Natural killer cell (primary cell): ENCODE measurements around the gene PIK3R4. TPM values are rescaled to one million over a fixed set of nuclear protein-coding genes. Genes with fewer than 3 reads are reported as not detected.

ENCODE experiments used
- ATAC-seq, 3 donors: fragments of 150-1000 bp in 2 of 3; fragments of 200-7000 bp in 1 of 3; cut with Tn5 transposase; 1 replicate in 1 of 3; 2 replicates in 2 of 3; pipeline ENCODE4 v1.10.0; 2021; ENCODE audit warnings: mild to moderate bottlenecking in 2 of 3, moderate library complexity in 2 of 3
- DNase-seq, 2 donors: peaks; one replicate each; pipeline versions ENCODE4 v3.0.0 to v3.0.0-alpha.2; 2013 to 2021; ENCODE audit warnings: mixed read lengths in 1 of 2
- H3K27ac ChIP-seq: one replicate; pipeline ENCODE4 v1.5.1; 2013; ENCODE audit warnings: mild to moderate bottlenecking, low read length
- H3K27me3 ChIP-seq: one replicate; pipeline ENCODE4 v1.6.1; 2013; ENCODE audit warnings: low read length; ENCODE audit not compliant: control insufficient read depth, insufficient read depth
- H3K36me3 ChIP-seq: one replicate; pipeline ENCODE4 v1.6.1; 2013; ENCODE audit warnings: low read length; ENCODE audit not compliant: control insufficient read depth, insufficient read depth
- H3K4me1 ChIP-seq: one replicate; pipeline ENCODE4 v1.6.1; 2013; ENCODE audit warnings: low read length; ENCODE audit not compliant: control insufficient read depth, insufficient read depth
- H3K4me3 ChIP-seq: one replicate; pipeline ENCODE4 v1.5.1; 2013; ENCODE audit warnings: low read length
- H3K9me3 ChIP-seq: one replicate; pipeline ENCODE4 v1.6.1; 2013; ENCODE audit warnings: low read length; ENCODE audit not compliant: control insufficient read depth, insufficient read depth
- H3K27ac Mint-ChIP-seq, 2 donors: one replicate each; pipeline ENCODE4 v1.8.0; 2022; ENCODE audit warnings: mild to moderate bottlenecking in 2 of 2, mixed read lengths in 2 of 2, moderate library complexity in 1 of 2
- H3K27me3 Mint-ChIP-seq, 2 donors: one replicate each; pipeline ENCODE4 v1.8.0; 2022; ENCODE audit warnings: low read depth in 2 of 2, mixed read lengths in 2 of 2
- H3K36me3 Mint-ChIP-seq: one replicate; pipeline ENCODE4 v1.8.0; 2022; ENCODE audit warnings: mixed read lengths
- H3K4me1 Mint-ChIP-seq, 2 donors: one replicate each; pipeline ENCODE4 v1.8.0; 2022; ENCODE audit warnings: mixed read lengths in 2 of 2
- H3K4me3 Mint-ChIP-seq: one replicate; pipeline ENCODE4 v1.8.0; 2022; ENCODE audit warnings: mild to moderate bottlenecking, moderate library complexity, mixed read lengths
- H3K9me3 Mint-ChIP-seq, 2 donors: one replicate each; pipeline ENCODE4 v1.8.0; 2022; ENCODE audit warnings: mixed read lengths in 2 of 2
- CTCF ChIP-seq: fragments of 200-600 bp; IDR thresholded peaks from one replicate; pipeline ENCODE4 v1.8.0; 2022; ENCODE audit warnings: antibody characterized with exemption
- WGBS: methylation state at CpG from one replicate; pipeline ENCODE4 v1.1.7; 2013; ENCODE audit warnings: missing lambda C conversion rate; ENCODE audit not compliant: insufficient coverage; 5-methylcytosine and 5-hydroxymethylcytosine counted together
- intact Hi-C: fragments of 100-400 bp; cut with micrococcal nuclease; formaldehyde crosslinking; loops from one replicate; pipeline ENCODE4 v1.14.2; 2022
- total RNA-seq, 4 donors: library from RNA; stranded (reverse); fragments of 120-200 nt in 1 of 4; gene quantifications; one replicate each; pipeline versions ENCODE4 v1.2.3 to v1.2.4, GENCODE V29; 2013 to 2022

PIK3R4 gene
- total RNA-seq, 3 donors from 2014 or later (not counting 1 experiment from before 2014, with no cell fraction given) = 14.3 to 20.8 (median 17.0) TPM

GRCh38 chr3:130662501-130662996 lies 84.1 kb downstream of the PIK3R4 start:
- Mint-ChIP-seq H3K27ac (no peak overlapping the region), H3K36me3 (no peaks in the 10 kb centered on the region), H3K4me1 (peaks cover 6 to 11% of the 10 kb centered on the region in 2 donors), H3K27me3 (no peaks in the 10 kb centered on the region), H3K4me3 (no peak overlapping the region), H3K9me3 (no peaks in the 10 kb centered on the region)
- DNase-seq (no peak), ATAC-seq (no peak)
- intact Hi-C loops = no loop called here
- Histone ChIP-seq H3K27me3 (no peaks in the 10 kb centered on the region), H3K36me3 (no peaks in the 10 kb centered on the region), H3K9me3 (no peaks in the 10 kb centered on the region), H3K4me1 (no peaks in the 10 kb centered on the region), H3K4me3 (no peak overlapping the region), H3K27ac (no peak overlapping the region)
- TF ChIP-seq CTCF = no peak
- WGBS = 82% methylated on average over 1 of the region's 1 CpG

- H3K4me3 Mint-ChIP-seq = no peak overlapping the region
- no peak overlapping the region for H3K4me3 ChIP-seq
- H3K27ac Mint-ChIP-seq = no peak overlapping the region
- H3K27me3 ChIP-seq = no peaks in the 10 kb centered on the region
- no peak for ATAC-seq
- peaks cover 6 to 11% of the 10 kb centered on the region in 2 donors for H3K4me1 Mint-ChIP-seq
- H3K9me3 Mint-ChIP-seq = no peaks in the 10 kb centered on the region
- no peaks in the 10 kb centered on the region for H3K9me3 ChIP-seq
- H3K4me1 ChIP-seq = no peaks in the 10 kb centered on the region
- intact Hi-C loops = no loop called here
- no peak for DNase-seq
- TF ChIP-seq CTCF = no peak
- no peaks in the 10 kb centered on the region for H3K27me3 Mint-ChIP-seq
- H3K36me3 Mint-ChIP-seq = no peaks in the 10 kb centered on the region
- no peaks in the 10 kb centered on the region for H3K36me3 ChIP-seq
- WGBS = 95% methylated on average over 7 of the region's 7 CpGs
- no peak overlapping the region for H3K27ac ChIP-seq
These were observed 85.3 kb downstream of the PIK3R4 start for GRCh38 chr3:130661140-130661891.

GRCh38 chr3:130659911-130660310 lies 86.7 kb downstream of the PIK3R4 start:
- Mint-ChIP-seq H3K4me3 (no peak overlapping the region), H3K9me3 (no peaks in the 10 kb centered on the region), H3K27me3 (no peaks in the 10 kb centered on the region), H3K4me1 (peaks cover 2 to 3% of the 10 kb centered on the region in 2 donors), H3K36me3 (no peaks in the 10 kb centered on the region), H3K27ac (no peak overlapping the region)
- ATAC-seq (no peak), DNase-seq (no peak)
- H3K36me3 ChIP-seq = no peaks in the 10 kb centered on the region
- WGBS = no CpG with 5 or more reads among the region's 1 CpG
- H3K4me3 ChIP-seq = no peak overlapping the region
- no peaks in the 10 kb centered on the region for H3K4me1 ChIP-seq
- H3K27ac ChIP-seq = no peak overlapping the region
- no peak for TF ChIP-seq CTCF
- intact Hi-C loops = no loop called here
- H3K27me3 ChIP-seq = no peaks in the 10 kb centered on the region
- H3K9me3 ChIP-seq = no peaks in the 10 kb centered on the region

GRCh38 chr3:130658678-130659077 lies 88.0 kb downstream of the PIK3R4 start:
- no peaks in the 10 kb centered on the region for H3K4me1 Mint-ChIP-seq
- no peaks in the 10 kb centered on the region for H3K27me3 Mint-ChIP-seq
- Histone ChIP-seq H3K4me3 (no peak overlapping the region), H3K36me3 (no peaks in the 10 kb centered on the region), H3K9me3 (no peaks in the 10 kb centered on the region), H3K27ac (no peak overlapping the region), H3K27me3 (no peaks in the 10 kb centered on the region), H3K4me1 (no peaks in the 10 kb centered on the region)
- no peaks in the 10 kb centered on the region for H3K9me3 Mint-ChIP-seq
- DNase-seq = no peak
- no peak overlapping the region for H3K27ac Mint-ChIP-seq
- intact Hi-C loops = no loop called here
- no peaks in the 10 kb centered on the region for H3K36me3 Mint-ChIP-seq
- ATAC-seq = no peak
- no peak overlapping the region for H3K4me3 Mint-ChIP-seq
- WGBS = 97% methylated on average over 4 of the region's 4 CpGs
- no peak for TF ChIP-seq CTCF
